HG03135 (cell line): Measurements from ENCODE around the gene INKA2.

Experiments used
- ATAC-seq: cut with Tn5 transposase; IDR thresholded peaks from one replicate; pipeline ENCODE4 v1.9.1; 2021; ENCODE audit warnings: mild to moderate bottlenecking, moderate library complexity; ENCODE audit not compliant: unreplicated experiment

Gene INKA2

DNA sequence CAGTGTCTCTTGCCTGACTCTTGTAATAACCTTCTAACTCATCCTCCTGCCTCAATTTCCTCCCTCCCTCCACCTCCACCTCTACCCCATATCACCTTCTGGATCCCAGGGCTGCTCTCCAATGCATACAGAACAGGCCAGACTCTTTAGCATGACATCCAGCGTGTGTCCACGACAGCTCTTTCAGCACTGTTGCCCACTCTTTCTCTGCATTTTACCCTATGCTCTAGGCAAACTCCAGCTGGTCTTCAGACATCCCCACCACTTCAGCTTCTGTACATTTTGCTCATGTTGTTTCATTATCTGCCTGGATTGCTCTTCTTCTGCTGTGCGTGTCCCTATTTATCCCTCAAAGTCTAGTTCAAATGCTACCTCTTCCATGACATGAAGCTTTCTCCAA lies 4.8 kb downstream of the INKA2 start:
- ATAC-seq, result no peak

GRCh38 chr1:111733992-111734341 lies 5.2 kb downstream of the INKA2 start:
- no peak for ATAC-seq

DNA sequence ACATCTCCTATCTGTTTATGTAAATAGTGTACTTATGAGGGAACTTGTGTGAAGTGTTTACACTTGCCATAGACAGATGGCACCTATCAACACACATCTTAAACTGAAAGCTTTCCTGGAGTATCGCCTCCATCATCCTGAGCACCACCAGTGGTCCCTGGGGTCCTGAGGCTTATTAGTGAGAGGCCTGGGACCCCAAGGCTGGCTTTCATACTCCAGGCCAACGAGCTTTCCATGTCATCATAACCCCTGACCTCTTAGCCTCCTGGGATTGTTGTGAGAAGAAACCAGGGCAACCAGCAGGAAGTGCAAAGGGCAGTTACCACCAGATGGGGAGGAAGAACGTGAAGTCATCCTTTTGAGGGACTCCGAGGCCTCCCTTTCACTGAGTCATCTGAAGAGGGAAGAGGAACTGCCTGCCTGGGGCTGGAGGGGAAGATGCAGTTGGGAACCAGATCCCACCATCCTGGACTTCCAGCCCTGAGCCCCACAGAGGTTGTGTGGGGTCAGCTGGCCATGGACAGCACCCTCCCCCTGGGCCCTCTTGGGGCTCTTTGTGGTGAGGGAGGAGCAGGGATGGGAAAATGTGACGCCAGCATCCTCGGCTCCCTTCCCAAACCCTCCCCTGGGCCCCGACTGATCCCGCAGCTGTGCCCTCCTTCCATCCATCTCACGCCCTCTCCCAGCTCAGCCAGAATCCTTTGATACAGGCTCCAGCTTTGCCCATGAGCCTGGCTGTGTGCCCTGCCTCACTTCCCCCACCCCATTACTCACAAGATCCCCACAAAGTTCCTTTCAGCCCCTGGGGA lies 5.8 kb downstream of the INKA2 start:
- ATAC-seq, result no peak

DNA sequence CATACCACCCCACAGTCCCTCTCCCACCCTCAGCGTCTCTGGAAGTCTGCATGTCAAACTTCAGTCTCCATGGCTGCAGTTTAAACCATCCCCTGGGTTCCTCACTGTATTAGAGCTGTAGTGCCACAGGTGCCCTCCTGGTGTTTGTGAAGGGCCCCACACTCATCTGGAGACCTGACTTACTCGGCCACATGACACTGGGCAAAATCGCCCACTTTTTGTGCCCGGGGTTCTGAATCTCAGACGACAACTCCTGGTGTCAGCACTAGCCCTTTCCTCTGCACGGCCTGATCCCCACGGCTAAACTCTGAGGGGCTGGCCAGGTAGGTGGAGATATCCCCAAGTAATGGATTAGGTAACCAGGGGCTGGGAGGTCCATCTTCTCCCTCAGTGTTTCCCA lies 6.5 kb downstream of the INKA2 start:
- no peak for ATAC-seq

DNA sequence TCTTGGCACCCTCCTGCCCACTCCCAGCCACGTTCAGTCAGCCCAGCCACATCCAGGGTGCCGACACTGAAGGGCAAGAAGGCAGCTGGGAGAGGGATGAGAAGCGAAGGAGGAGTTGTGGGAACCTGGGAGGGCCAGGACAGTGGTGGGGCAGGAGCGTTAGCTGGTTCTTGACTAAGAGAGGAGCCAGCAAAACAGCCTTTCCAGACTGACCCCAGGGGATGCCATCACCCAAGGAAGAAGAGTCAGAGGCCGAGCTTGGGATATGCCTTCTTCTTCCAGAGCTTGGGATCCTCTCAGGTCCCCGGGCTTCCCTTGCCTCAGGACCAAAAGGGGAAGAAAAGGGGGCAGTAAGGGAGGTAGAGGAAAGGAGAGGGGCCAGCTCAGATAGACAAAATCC lies 7.2 kb downstream of the INKA2 start:
- ATAC-seq, result no peak

DNA sequence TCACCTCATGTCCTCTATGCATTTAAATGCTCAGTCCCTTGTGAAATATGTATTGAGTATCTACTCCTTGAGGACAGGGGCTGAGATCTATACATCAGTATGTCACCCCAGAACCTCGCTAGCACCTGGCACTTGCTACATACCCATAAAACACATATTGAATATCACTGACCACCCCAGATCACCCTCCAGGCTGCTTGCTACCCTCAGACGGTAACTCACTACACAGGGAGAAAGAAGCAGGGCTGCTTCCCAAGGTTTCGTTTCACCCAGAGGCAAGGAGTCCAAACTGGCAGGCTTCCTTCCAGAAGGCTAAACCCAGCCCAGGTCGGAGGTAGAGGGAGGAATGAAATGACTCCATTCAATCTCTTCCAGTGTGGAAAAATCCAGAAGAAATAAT lies 8.5 kb downstream of the INKA2 start:
- no peak for ATAC-seq

- no peak for ATAC-seq
These were observed 9.1 kb downstream of the INKA2 start for GRCh38 chr1:111729946-111730681.

- ATAC-seq, result no peak
These were observed 9.8 kb downstream of the INKA2 start for GRCh38 chr1:111729271-111729921.

GRCh38 chr1:111727056-111727455 lies 12.1 kb downstream of the INKA2 start:
- no peak for ATAC-seq

DNA sequence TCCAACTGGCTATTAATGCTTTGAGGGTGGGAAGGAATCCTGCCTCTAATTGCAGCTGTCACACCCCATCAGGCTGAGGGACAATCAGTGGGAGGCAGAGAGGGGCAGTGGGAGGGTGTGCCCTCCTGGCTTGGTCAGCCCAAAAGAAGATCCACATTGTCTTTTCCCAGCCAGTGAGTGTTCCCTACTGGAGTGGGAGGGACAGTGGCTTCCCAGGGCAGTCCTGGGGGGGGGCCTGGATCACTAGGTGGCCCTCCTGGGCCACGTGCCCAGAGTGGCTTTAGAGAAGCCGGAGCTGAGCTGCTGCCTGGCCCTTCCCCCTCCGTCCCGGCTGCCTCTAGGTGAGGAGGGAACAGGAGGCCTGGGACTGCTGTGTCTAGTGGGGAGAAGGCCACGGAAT lies 14.0 kb downstream of the INKA2 start:
- no peak for ATAC-seq

GRCh38 chr1:111723871-111724270 lies 15.3 kb downstream of the INKA2 start:
- ATAC-seq, result no peak

DNA sequence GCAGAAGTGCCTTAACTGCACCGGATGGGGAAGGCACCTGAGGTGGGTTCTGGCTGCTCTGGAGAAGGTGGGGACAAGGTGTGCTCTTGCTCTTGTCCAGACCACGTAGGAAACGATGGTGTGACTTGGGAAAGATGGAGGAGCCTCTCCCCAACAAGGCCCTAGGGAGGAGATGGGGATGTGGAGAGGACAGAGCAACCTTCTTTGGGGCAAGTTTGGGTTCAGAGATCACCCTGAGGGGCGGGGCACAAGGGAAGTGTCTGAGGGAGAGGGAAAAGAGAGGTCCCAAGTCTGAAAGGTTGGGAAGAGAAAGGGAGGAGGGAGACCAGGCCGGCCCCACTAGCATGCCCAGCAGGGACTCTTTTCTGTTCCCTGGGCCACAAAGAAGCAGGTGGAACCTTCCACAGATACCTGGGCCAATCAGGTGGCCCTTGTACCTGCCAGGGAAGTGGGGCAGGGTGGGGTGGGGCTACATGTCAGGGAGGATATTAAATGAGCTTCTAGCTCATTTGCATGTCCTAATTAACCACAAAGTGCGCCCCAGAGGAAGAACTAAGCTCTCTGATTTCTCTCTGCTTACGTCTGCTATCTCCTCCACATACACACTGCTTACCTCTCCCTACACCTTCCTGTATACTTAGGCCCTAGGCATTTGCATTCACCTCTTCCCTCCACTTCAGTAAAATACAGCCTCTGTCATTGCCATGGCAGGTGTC lies 15.9 kb downstream of the INKA2 start:
- no peak for ATAC-seq

- no peak for ATAC-seq
These were observed 18.0 kb downstream of the INKA2 start for GRCh38 chr1:111720977-111721786.

GRCh38 chr1:111720274-111720976 lies 18.8 kb downstream of the INKA2 start:
- ATAC-seq, result no peak

DNA sequence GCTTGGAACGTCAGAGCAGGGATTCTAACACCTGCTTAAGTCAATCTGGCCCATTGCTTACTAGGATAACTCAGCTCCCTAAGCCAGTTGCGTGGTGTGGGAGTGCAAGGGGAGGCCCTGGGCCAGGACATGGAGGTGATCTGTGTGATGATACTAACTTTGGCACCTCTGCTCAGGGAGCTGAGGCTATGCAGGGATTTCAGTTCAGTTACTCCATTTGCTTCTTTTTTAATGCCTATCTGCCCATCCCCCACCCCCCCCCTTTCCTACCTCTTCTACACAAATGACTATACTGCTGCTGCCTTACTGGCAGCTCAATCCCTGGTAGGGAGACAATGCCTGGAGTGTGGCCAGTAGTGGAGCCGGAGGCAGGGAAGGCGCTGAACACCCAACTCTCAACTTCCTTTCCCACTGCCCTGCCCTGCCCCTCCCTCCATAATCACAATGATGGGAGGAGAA lies 19.5 kb downstream of the INKA2 start:
- ATAC-seq, result no peak

DNA sequence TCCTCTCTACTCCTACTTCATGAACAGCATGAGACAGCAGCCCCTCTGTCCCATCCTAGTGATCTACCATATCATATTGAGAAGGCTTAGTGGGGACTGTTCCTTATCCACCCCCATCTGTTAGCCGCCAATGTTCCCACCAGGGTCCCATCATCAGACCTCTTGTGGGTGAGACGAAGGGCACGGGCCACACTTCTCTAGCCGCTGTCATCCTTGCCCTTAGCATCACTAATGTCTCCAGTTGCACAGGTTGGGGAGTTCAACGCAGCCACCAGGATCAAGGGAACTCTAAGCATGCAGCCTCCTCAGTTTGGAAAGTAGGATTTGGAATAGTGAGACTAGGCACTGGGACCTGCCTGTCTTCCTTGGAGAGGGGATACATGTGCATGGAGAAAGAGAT lies 20.1 kb downstream of the INKA2 start:
- ATAC-seq, result no peak

GRCh38 chr1:111717450-111717849 lies 21.7 kb downstream of the INKA2 start:
- ATAC-seq, result no peak

- no peak for ATAC-seq
These were observed 22.9 kb downstream of the INKA2 start for GRCh38 chr1:111716333-111716732.

- ATAC-seq, result no peak
These were observed 29.2 kb downstream of the INKA2 start for GRCh38 chr1:111709986-111710385.

- ATAC-seq, result no peak
These were observed 31.3 kb downstream of the INKA2 start for GRCh38 chr1:111707906-111708305.
